IMR-90 (cell line): ENCODE results near the gene CDK5RAP3. TPM values are rescaled to one million over a fixed set of nuclear protein-coding genes. Genes with fewer than 3 reads are reported as not detected.

Source experiments
- ATAC-seq: fragments of 200-7000 bp; cut with Tn5 transposase; 2 replicates; pipeline ENCODE4 v1.9.1; 2020; ENCODE audit warnings: low read depth, mild to moderate bottlenecking, moderate library complexity
- BruUV-seq: library from RNA; stranded (reverse); fragments of 400-500 nt; replicated peaks from 2 replicates; lab custom pipeline; 2021; lab: Mats Ljungman, UMichigan
- CTCF ChIA-PET: fragments of 300-600 bp; formaldehyde crosslinking; extraction: SDS; loops from one replicate; lab custom pipeline; 2021; ENCODE audit warnings: antibody characterized with exemption; lab: Yijun Ruan, JAX
- POLR2A ChIA-PET: fragments of 300-600 bp; sonication (Branson Sonifier 250); formaldehyde crosslinking; loops from one replicate; lab custom pipeline; 2022; ENCODE audit warnings: antibody characterized with exemption; ENCODE audit not compliant: unreplicated experiment; lab: Charles Lee
- DNase-seq: peaks from one replicate; pipeline ENCODE4 v3.0.0; 2013
- H2AFZ ChIP-seq: replicated peaks from 2 replicates; pipeline ENCODE3; 2013; ENCODE audit warnings: low read length, mild to moderate bottlenecking; ENCODE audit not compliant: poor library complexity
- H2AK5ac ChIP-seq: 2 replicates; pipeline ENCODE4 v1.6.1; 2013; ENCODE audit warnings: low read depth, low read length, inconsistent platforms
- H2AK9ac ChIP-seq: replicated peaks from 2 replicates; pipeline ENCODE3; 2013; ENCODE audit warnings: mild to moderate bottlenecking, low read depth, low read length, moderate library complexity; ENCODE audit not compliant: poor library complexity
- H2BK120ac ChIP-seq: 2 replicates; pipeline ENCODE4 v1.6.1; 2013; ENCODE audit warnings: low read depth, low read length, inconsistent platforms
- H2BK15ac ChIP-seq: 3 replicates; pipeline ENCODE4 v1.6.1; 2013; ENCODE audit warnings: low read depth, low read length, inconsistent platforms
- H2BK20ac ChIP-seq: 2 replicates; pipeline ENCODE4 v1.6.1; 2013; ENCODE audit warnings: low read depth, mild to moderate bottlenecking, inconsistent platforms, low read length, moderate library complexity
- H2BK5ac ChIP-seq: 2 replicates; pipeline ENCODE4 v1.6.1; 2013; ENCODE audit warnings: mild to moderate bottlenecking, low read depth, low read length, inconsistent platforms; ENCODE audit not compliant: poor library complexity, severe bottlenecking
- H3K14ac ChIP-seq: replicated peaks from 2 replicates; pipeline ENCODE4 v1.6.1; 2013; ENCODE audit warnings: low read depth, low read length, inconsistent platforms
- H3K18ac ChIP-seq: 2 replicates; pipeline ENCODE4 v1.6.1; 2013; ENCODE audit warnings: low read depth, low read length, control low read depth
- H3K23ac ChIP-seq: 2 replicates; pipeline ENCODE4 v1.6.1; 2013; ENCODE audit warnings: low read depth, low read length, inconsistent platforms
- H3K27ac ChIP-seq: 2 replicates; pipeline ENCODE4 v1.5.1; 2013; ENCODE audit warnings: mild to moderate bottlenecking, control low read depth, low read length; ENCODE audit not compliant: insufficient read depth
- H3K27me3 ChIP-seq: 2 replicates; pipeline ENCODE4 v1.6.1; 2013; ENCODE audit warnings: low read length; ENCODE audit not compliant: control insufficient read depth, insufficient read depth
- H3K36me3 ChIP-seq: 2 replicates; pipeline ENCODE4 v1.6.1; 2013; ENCODE audit warnings: low read length, mixed read lengths; ENCODE audit not compliant: control insufficient read depth, insufficient read depth
- H3K4ac ChIP-seq: 2 replicates; pipeline ENCODE4 v1.6.1; 2013; ENCODE audit warnings: low read depth, low read length, inconsistent platforms
- H3K4me1 ChIP-seq: 2 replicates; pipeline ENCODE4 v1.6.1; 2013; ENCODE audit warnings: low read length, mixed read lengths; ENCODE audit not compliant: control insufficient read depth, insufficient read depth
- H3K4me2 ChIP-seq: 2 replicates; pipeline ENCODE4 v1.6.1; 2013; ENCODE audit warnings: low read depth, mild to moderate bottlenecking, control low read depth, low read length, moderate library complexity
- H3K4me3 ChIP-seq: 2 replicates; pipeline ENCODE4 v1.5.1; 2013; ENCODE audit warnings: low read depth, mild to moderate bottlenecking, control low read depth, low read length, moderate library complexity; ENCODE audit not compliant: insufficient read depth
- H3K56ac ChIP-seq: 2 replicates; pipeline ENCODE4 v1.6.1; 2013; ENCODE audit warnings: low read length, inconsistent platforms; ENCODE audit not compliant: insufficient read depth; ENCODE audit errors: extremely low read depth
- H3K79me1 ChIP-seq, 2 experiments: 2 replicates each; pipeline ENCODE4 v1.6.1; 2013; ENCODE audit warnings: low read length in 2 of 2, inconsistent platforms in 1 of 2, low read depth in 1 of 2
- H3K9ac ChIP-seq: 2 replicates; pipeline ENCODE4 v1.6.1; 2013; ENCODE audit warnings: low read depth, low read length, control low read depth
- H3K9me1 ChIP-seq: 2 replicates; pipeline ENCODE4 v1.6.1; 2013; ENCODE audit warnings: low read length, inconsistent platforms; ENCODE audit not compliant: insufficient read depth
- H3K9me3 ChIP-seq: 2 replicates; pipeline ENCODE4 v1.6.1; 2013; ENCODE audit warnings: low read length; ENCODE audit not compliant: control insufficient read depth, insufficient read depth
- H4K20me1 ChIP-seq: 2 replicates; pipeline ENCODE4 v1.6.1; 2013; ENCODE audit warnings: low read length, inconsistent platforms; ENCODE audit not compliant: insufficient read depth
- H4K5ac ChIP-seq: 2 replicates; pipeline ENCODE4 v1.6.1; 2013; ENCODE audit warnings: mild to moderate bottlenecking, low read depth, low read length, control low read depth
- H4K8ac ChIP-seq, 2 experiments: 2 replicates each; pipeline ENCODE4 v1.6.1; 2013; ENCODE audit warnings: low read depth in 2 of 2, low read length in 2 of 2, control low read depth in 1 of 2, inconsistent platforms in 1 of 2
- H4K91ac ChIP-seq: 2 replicates; pipeline ENCODE4 v1.6.1; 2013; ENCODE audit warnings: low read depth, low read length, inconsistent platforms; ENCODE audit not compliant: insufficient read depth
- BHLHE40 ChIP-seq: fragments of 150-350 bp; IDR thresholded peaks from 2 replicates; pipeline ENCODE4 v1.6.1; 2016; ENCODE audit warnings: mild to moderate bottlenecking, low read depth, low read length
- CTCF ChIP-seq: conservative IDR thresholded peaks from 2 replicates; pipeline ENCODE4 v1.5.1; 2012; ENCODE audit warnings: mild to moderate bottlenecking, low read depth, low read length, improper control_type of control experiment
- FOS ChIP-seq: fragments of 150-350 bp; IDR thresholded peaks from 2 replicates; pipeline ENCODE4 v1.6.1; 2016; ENCODE audit warnings: low read depth, low read length
- MAFK ChIP-seq: IDR thresholded peaks from 2 replicates; pipeline ENCODE4 v1.6.1; 2012; ENCODE audit warnings: low read depth, low read length, improper control_type of control experiment
- POLR2A ChIP-seq: IDR thresholded peaks from 2 replicates; pipeline ENCODE4 v1.6.1; 2012; ENCODE audit warnings: mild to moderate bottlenecking, low read depth, low read length
- RFX5 ChIP-seq: IDR thresholded peaks from 2 replicates; pipeline ENCODE4 v1.8.0; 2012; ENCODE audit warnings: low read depth, mild to moderate bottlenecking, low read length, moderate library complexity
- WGBS, 2 experiments: methylation state at CpG; one replicate each; pipeline versions ENCODE4 v1.1.5 to v1.1.7; 2013; ENCODE audit warnings: missing lambda C conversion rate in 2 of 2; ENCODE audit not compliant: insufficient read length in 1 of 2; ENCODE audit errors: extremely low coverage in 2 of 2; 5-methylcytosine and 5-hydroxymethylcytosine counted together
- dilution Hi-C: fragments of 300-500 bp; cut with HindIII; formaldehyde crosslinking; loops from one replicate; pipeline ENCODE4 v1.14.3; 2018; ENCODE audit warnings: low sequenced_read_pairs; ENCODE audit not compliant: unreplicated experiment
- in situ Hi-C: fragments of 300-500 bp; cut with MboI; formaldehyde crosslinking; loops from 3 replicates; pipeline ENCODE4 v1.14.3; 2019; ENCODE audit warnings: low sequenced_read_pairs, inconsistent platforms, mixed read lengths
- intact Hi-C: fragments of 100-400 bp; cut with micrococcal nuclease; formaldehyde crosslinking; loops from 2 replicates; pipeline ENCODE4 v1.10.0; 2022
- polyA plus RNA-seq, 3 experiments: library from polyadenylated mRNA; depleted of rRNA; stranded (reverse); fragments of >200 nt; gene quantifications; 2 replicates each; pipeline ENCODE4 v1.2.3, GENCODE V29; 2012; ENCODE audit warnings: low replicate concordance in 1 of 3
- total RNA-seq: library from RNA; depleted of rRNA; stranded (reverse); fragments of >200 nt; gene quantifications from 2 replicates; pipeline ENCODE4 v1.2.3, GENCODE V29; 2012

The CDK5RAP3 gene
- total and polyA plus RNA-seq, 2 of the 4 experiments (the other 2 are of a cell fraction): 75.3 to 153 TPM

- no peak for DNase-seq
- Histone ChIP-seq H3K18ac (no peak overlapping the region), H3K4me2 (no peak overlapping the region), H3K56ac (no peak overlapping the region), H3K9ac (no peak overlapping the region), H4K5ac (no peak overlapping the region), H4K8ac (no peak overlapping the region), H2AK5ac (no peak overlapping the region), H2AFZ (no peak overlapping the region), H3K23ac (no peak overlapping the region), H3K4me3 (no peak overlapping the region), H2BK15ac (no peak overlapping the region), H3K9me1 (no peaks in the 10 kb centered on the region), H2AK9ac (no peak overlapping the region), H3K14ac (no peak overlapping the region), H3K9me3 (no peaks in the 10 kb centered on the region), H3K36me3 (no peaks in the 10 kb centered on the region), H2BK20ac (no peak overlapping the region), H3K4me1 (peaks cover 18% of the 10 kb centered on the region), H4K20me1 (peaks cover 3% of the 10 kb centered on the region; the same call in 1 of the 2 replicates), H3K27ac (no peak overlapping the region), H3K4ac (no peak overlapping the region), H3K79me1 (peaks cover 0 to 7% of the 10 kb centered on the region in 2 experiments; a peak in 1 of 4 replicates), H2BK5ac (no peak overlapping the region), H4K91ac (no peak overlapping the region), H3K27me3 (no peaks in the 10 kb centered on the region), H2BK120ac (no peak overlapping the region)
- no CpG with 5 or more reads among the region's 5 CpGs for WGBS, 2 experiments
- no peak for TF ChIP-seq RFX5
- TF ChIP-seq CTCF: no peak
- TF ChIP-seq MAFK: no peak
- no peak for TF ChIP-seq FOS
- TF ChIP-seq BHLHE40: no peak
- TF ChIP-seq POLR2A: no peak
- CTCF ChIA-PET: no interaction called here
- dilution Hi-C loops: no loop called here
- POLR2A ChIA-PET: interaction anchor here (0.6 to 0.7 kb wide), 2 partner anchors 46 to 539 kb away, joined by 4 to 8 read pairs; no protein-coding TSS in a partner anchor
- BruUV-seq: no TSS peak
- intact Hi-C loops: loop anchor here (10.0 kb wide), 1 partner anchor 313 kb away; no protein-coding TSS in a partner anchor
- no peak for ATAC-seq
- in situ Hi-C loops: loop anchor here (10.0 kb wide), 1 partner anchor 573 kb away; the partner anchor contains the start of genes HOXB3 and HOXB5
Observed at GRCh38 chr17:48021934-48022333, 51.0 kb downstream of the CDK5RAP3 start.
